ENCODE results near the gene SOCS6.

DNA sequence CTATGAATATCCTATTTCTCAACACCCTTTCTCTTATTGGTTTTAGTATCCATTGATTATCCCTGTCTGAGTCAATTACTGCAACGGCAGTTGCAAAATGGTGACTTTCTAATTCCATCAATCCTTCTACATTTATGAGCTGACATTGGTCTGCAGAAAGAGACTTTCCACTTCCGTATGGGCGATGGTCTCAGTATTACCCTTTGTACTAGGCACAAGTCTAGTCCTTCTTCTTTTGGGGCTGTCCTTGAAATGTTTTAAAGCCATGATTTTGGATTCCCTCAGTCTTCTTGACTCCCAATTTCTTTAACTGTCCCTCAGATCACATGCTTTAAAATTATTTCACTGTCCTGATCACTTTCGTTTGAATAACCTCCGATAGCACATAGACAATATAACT is 32.7 kb upstream of the SOCS6 start:
- TF ChIP-seq, protein P1, sequence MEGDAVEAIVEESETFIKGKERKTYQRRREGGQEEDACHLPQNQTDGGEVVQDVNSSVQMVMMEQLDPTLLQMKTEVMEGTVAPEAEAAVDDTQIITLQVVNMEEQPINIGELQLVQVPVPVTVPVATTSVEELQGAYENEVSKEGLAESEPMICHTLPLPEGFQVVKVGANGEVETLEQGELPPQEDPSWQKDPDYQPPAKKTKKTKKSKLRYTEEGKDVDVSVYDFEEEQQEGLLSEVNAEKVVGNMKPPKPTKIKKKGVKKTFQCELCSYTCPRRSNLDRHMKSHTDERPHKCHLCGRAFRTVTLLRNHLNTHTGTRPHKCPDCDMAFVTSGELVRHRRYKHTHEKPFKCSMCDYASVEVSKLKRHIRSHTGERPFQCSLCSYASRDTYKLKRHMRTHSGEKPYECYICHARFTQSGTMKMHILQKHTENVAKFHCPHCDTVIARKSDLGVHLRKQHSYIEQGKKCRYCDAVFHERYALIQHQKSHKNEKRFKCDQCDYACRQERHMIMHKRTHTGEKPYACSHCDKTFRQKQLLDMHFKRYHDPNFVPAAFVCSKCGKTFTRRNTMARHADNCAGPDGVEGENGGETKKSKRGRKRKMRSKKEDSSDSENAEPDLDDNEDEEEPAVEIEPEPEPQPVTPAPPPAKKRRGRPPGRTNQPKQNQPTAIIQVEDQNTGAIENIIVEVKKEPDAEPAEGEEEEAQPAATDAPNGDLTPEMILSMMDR (IDR thresholded peaks at IDR 0.05 in 4 of 5, conservative IDR thresholded peaks at IDR 0.05 in 1 of 5) = no peak
- no peak for TF ChIP-seq POLR2A (IDR thresholded peaks at IDR 0.05)
